ENCODE measurements around the gene PRDM8.

- no peak for TF ChIP-seq CTCF (IDR thresholded peaks at IDR 0.05)
- TF ChIP-seq EZH2 (IDR thresholded peaks at IDR 0.05): no peak
Measured at GRCh38 chr4:80235451-80235850, 38.1 kb downstream of the PRDM8 start.

Data from neural progenitor cell (in vitro differentiated cells).